ENCODE data around the gene HOTAIR.
A peak's percentile ranks its signal among the peaks of the same experiment; 100 is the strongest.

Gene HOTAIR

DNA sequence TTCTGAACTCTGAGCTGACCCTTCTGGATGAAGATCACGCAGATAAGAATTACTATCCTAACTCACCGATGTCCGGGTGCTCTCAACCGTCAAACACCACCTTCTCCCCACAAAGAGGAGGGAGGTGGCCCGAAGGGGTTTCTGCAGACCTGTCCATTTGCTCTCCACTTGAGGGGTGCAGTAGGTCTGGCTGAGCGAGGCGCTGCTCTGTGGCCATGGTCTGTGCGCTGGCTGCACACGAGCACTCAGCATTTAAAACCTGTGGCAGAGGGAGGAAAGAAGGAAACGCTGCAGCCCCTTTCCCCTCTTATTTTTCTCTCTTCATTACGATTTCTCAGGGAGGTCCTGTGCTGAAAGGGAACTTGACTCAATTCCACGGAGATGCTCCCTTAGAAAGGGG is 37.7 kb downstream of the HOTAIR start:
- TF ChIP-seq ZNF8 (CRISPR knock-in tag; IDR thresholded peaks at IDR 0.05), result no peak
- no peak for TF ChIP-seq ZC3H10 (CRISPR knock-in tag; IDR thresholded peaks at IDR 0.05)
- no peak for TF ChIP-seq ZFP30 (CRISPR knock-in tag; IDR thresholded peaks at IDR 0.05)
- TF ChIP-seq, protein P1, sequence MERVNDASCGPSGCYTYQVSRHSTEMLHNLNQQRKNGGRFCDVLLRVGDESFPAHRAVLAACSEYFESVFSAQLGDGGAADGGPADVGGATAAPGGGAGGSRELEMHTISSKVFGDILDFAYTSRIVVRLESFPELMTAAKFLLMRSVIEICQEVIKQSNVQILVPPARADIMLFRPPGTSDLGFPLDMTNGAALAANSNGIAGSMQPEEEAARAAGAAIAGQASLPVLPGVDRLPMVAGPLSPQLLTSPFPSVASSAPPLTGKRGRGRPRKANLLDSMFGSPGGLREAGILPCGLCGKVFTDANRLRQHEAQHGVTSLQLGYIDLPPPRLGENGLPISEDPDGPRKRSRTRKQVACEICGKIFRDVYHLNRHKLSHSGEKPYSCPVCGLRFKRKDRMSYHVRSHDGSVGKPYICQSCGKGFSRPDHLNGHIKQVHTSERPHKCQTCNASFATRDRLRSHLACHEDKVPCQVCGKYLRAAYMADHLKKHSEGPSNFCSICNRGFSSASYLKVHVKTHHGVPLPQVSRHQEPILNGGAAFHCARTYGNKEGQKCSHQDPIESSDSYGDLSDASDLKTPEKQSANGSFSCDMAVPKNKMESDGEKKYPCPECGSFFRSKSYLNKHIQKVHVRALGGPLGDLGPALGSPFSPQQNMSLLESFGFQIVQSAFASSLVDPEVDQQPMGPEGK (CRISPR knock-in tag; IDR thresholded peaks at IDR 0.05; ENCODE audit: borderline replicate concordance), result no peak
- TF ChIP-seq ZFP3 (CRISPR knock-in tag; IDR thresholded peaks at IDR 0.05), result no peak
- TF ChIP-seq ZNF70 (CRISPR knock-in tag; IDR thresholded peaks at IDR 0.05), result no peak
- TF ChIP-seq SNAI2 (CRISPR knock-in tag; IDR thresholded peaks at IDR 0.05), result no peak
- no peak for TF ChIP-seq TOX (CRISPR knock-in tag; IDR thresholded peaks at IDR 0.05; ENCODE audit: borderline replicate concordance)
- no peak for TF ChIP-seq PPARA (CRISPR knock-in tag; IDR thresholded peaks at IDR 0.05; ENCODE audit: borderline replicate concordance)
- no peak for TF ChIP-seq OSR1 (CRISPR knock-in tag; IDR thresholded peaks at IDR 0.05)
- ATAC-seq, result no peak

DNA sequence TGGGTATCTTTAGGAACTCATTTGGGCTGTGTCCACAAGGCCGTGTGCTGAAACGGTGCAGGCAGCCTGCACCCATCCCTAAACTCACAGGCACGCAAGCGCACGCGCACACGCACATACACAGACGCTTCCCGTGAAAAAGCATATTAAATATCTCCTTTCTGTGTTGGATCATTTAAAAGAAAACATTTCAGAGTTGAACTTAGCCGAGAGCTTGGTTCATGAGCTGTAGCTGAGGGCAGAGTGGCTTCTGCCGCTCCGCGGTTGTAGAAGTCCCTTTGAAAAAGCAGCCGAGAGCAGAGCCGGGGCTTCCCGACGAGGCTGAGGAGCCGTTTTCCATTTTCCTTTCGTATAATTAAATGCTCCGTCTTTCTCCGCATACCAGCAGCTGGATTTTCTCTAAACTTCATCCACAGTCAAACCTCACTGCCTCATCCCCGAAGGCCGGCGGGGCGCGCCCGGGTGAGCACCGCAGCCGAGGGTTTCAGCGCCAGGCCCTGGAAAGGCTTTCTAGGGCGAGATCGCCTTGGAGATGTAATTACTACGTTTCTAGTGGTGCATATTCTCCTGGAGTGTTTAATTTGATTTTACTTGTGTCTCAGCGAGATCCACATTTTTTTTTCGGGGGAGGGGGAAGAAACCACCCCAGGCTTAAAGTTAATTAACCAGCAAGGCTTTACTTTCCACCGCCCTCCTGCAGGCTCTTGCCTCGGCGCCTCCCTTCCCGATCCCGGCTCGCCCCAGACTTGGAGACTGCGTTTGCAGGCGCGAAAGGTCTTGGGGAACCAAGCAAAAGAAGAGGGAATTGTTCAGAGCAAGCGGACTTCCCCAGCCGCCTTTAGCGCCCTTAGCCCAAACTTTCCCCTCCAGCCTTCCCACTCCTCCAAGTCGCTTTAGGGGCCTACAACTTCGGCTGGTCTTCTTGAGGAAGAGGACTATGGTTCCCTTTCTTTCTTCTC is 39.1 kb downstream of the HOTAIR start:
- TF ChIP-seq, protein P2, sequence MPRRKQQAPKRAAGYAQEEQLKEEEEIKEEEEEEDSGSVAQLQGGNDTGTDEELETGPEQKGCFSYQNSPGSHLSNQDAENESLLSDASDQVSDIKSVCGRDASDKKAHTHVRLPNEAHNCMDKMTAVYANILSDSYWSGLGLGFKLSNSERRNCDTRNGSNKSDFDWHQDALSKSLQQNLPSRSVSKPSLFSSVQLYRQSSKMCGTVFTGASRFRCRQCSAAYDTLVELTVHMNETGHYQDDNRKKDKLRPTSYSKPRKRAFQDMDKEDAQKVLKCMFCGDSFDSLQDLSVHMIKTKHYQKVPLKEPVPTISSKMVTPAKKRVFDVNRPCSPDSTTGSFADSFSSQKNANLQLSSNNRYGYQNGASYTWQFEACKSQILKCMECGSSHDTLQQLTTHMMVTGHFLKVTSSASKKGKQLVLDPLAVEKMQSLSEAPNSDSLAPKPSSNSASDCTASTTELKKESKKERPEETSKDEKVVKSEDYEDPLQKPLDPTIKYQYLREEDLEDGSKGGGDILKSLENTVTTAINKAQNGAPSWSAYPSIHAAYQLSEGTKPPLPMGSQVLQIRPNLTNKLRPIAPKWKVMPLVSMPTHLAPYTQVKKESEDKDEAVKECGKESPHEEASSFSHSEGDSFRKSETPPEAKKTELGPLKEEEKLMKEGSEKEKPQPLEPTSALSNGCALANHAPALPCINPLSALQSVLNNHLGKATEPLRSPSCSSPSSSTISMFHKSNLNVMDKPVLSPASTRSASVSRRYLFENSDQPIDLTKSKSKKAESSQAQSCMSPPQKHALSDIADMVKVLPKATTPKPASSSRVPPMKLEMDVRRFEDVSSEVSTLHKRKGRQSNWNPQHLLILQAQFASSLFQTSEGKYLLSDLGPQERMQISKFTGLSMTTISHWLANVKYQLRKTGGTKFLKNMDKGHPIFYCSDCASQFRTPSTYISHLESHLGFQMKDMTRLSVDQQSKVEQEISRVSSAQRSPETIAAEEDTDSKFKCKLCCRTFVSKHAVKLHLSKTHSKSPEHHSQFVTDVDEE (CRISPR knock-in tag; IDR thresholded peaks at IDR 0.05), result no peak
- no peak for TF ChIP-seq ZNF565 (CRISPR knock-in tag; conservative IDR thresholded peaks at IDR 0.05; ENCODE audit: low read depth)
- no peak for TF ChIP-seq GLIS3 (CRISPR knock-in tag; IDR thresholded peaks at IDR 0.05)
- peak; percentile 35 for ATAC-seq

DNA sequence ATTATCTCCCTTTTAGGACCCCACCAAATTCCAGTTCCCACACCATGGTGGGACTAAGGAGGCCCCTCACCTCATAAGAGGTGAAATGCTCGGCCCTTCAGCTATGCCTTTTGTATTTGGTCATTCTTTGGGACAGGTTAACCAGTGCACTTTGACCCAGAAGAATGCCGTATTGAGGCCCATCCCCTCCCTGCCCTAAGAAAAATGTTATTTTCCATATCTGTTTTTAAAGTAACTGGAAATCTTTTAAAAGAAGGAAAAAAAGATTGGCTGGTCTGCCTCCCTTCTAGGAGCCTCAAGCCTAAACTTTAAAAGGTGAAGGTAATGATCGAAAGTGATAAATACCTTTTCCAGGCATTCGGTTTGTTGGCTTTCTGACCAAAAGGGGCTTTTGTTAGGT is 41.8 kb downstream of the HOTAIR start:
- TF ChIP-seq ZFP3 (CRISPR knock-in tag; IDR thresholded peaks at IDR 0.05), result no peak
- no peak for ATAC-seq

DNA sequence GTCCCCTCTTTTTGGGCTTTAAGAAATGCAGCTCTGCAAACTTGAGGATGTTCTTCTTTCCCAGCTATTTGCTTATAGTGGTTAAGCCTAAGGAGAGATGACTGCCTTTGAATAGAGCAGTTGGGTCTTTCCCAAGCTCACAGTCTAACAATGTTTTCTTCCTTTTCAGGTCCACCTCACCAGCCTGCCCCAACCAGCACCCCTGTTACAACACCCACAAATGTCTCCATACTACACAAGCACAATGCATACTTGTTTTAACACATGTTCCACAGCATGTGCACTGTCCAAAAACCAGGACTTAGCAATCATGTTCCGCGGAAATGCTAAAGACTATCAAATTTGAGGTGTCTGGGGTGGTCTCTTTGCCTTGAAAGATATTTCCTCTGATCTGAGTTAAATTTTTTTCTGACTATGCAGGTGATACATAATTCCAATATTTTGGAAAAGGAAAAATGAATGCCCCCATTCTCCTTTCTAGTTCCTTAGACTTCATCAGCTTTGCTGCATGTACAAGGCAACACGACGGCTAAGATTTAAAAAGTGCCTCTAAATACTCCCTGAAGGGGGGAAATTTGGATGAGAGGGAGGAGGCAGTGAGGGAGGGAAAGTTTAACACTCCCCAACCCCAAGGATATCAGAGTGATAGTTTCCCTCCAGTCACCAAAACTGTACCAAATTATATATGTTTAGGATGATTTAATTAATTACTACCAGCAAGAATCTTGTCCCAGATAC is 42.7 kb downstream of the HOTAIR start:
- TF ChIP-seq OSR1 (CRISPR knock-in tag; IDR thresholded peaks at IDR 0.05) (no peak), BACH2 (CRISPR knock-in tag; IDR thresholded peaks at IDR 0.05; ENCODE audit: borderline replicate concordance) (no peak), GLIS3 (CRISPR knock-in tag; IDR thresholded peaks at IDR 0.05) (no peak), SNAI2 (CRISPR knock-in tag; IDR thresholded peaks at IDR 0.05) (no peak), PPARA (CRISPR knock-in tag; IDR thresholded peaks at IDR 0.05; ENCODE audit: borderline replicate concordance) (no peak), ISL1 (CRISPR knock-in tag; IDR thresholded peaks at IDR 0.05) (no peak), RARB (CRISPR knock-in tag; IDR thresholded peaks at IDR 0.05) (no peak), ESRRG (CRISPR knock-in tag; IDR thresholded peaks at IDR 0.05) (no peak), TCF4 (CRISPR knock-in tag; IDR thresholded peaks at IDR 0.05; ENCODE audit: borderline replicate concordance) (no peak), ZC3H10 (CRISPR knock-in tag; IDR thresholded peaks at IDR 0.05) (no peak), TOX (CRISPR knock-in tag; IDR thresholded peaks at IDR 0.05; ENCODE audit: borderline replicate concordance) (no peak), ZNF70 (CRISPR knock-in tag; IDR thresholded peaks at IDR 0.05) (no peak), ZFP3 (CRISPR knock-in tag; IDR thresholded peaks at IDR 0.05) (no peak), CSDC2 (CRISPR knock-in tag; IDR thresholded peaks at IDR 0.05) (no peak), ZNF8 (CRISPR knock-in tag; IDR thresholded peaks at IDR 0.05) (no peak)
- TF ChIP-seq, protein P3, sequence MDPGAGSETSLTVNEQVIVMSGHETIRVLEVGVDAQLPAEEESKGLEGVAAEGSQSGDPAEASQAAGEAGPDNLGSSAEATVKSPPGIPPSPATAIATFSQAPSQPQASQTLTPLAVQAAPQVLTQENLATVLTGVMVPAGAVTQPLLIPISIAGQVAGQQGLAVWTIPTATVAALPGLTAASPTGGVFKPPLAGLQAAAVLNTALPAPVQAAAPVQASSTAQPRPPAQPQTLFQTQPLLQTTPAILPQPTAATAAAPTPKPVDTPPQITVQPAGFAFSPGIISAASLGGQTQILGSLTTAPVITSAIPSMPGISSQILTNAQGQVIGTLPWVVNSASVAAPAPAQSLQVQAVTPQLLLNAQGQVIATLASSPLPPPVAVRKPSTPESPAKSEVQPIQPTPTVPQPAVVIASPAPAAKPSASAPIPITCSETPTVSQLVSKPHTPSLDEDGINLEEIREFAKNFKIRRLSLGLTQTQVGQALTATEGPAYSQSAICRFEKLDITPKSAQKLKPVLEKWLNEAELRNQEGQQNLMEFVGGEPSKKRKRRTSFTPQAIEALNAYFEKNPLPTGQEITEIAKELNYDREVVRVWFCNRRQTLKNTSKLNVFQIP (CRISPR knock-in tag; IDR thresholded peaks at IDR 0.05; ENCODE audit: borderline replicate concordance, low read depth), result no peak
- TF ChIP-seq, protein P4, sequence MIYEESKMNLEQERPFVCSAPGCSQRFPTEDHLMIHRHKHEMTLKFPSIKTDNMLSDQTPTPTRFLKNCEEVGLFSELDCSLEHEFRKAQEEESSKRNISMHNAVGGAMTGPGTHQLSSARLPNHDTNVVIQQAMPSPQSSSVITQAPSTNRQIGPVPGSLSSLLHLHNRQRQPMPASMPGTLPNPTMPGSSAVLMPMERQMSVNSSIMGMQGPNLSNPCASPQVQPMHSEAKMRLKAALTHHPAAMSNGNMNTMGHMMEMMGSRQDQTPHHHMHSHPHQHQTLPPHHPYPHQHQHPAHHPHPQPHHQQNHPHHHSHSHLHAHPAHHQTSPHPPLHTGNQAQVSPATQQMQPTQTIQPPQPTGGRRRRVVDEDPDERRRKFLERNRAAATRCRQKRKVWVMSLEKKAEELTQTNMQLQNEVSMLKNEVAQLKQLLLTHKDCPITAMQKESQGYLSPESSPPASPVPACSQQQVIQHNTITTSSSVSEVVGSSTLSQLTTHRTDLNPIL (CRISPR knock-in tag; IDR thresholded peaks at IDR 0.05; ENCODE audit: low read depth), result no peak
- TF ChIP-seq, protein P5, sequence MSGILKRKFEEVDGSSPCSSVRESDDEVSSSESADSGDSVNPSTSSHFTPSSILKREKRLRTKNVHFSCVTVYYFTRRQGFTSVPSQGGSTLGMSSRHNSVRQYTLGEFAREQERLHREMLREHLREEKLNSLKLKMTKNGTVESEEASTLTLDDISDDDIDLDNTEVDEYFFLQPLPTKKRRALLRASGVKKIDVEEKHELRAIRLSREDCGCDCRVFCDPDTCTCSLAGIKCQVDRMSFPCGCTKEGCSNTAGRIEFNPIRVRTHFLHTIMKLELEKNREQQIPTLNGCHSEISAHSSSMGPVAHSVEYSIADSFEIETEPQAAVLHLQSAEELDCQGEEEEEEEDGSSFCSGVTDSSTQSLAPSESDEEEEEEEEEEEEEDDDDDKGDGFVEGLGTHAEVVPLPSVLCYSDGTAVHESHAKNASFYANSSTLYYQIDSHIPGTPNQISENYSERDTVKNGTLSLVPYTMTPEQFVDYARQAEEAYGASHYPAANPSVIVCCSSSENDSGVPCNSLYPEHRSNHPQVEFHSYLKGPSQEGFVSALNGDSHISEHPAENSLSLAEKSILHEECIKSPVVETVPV (CRISPR knock-in tag; IDR thresholded peaks at IDR 0.05), result no peak
- TF ChIP-seq, protein P2 (CRISPR knock-in tag; IDR thresholded peaks at IDR 0.05), result no peak
- no peak for ATAC-seq
